NCI-H2171 (cell line): ENCODE data around the gene CNOT1.
"Not testable (repeated sequence)": the region's sequence is repeated elsewhere in the genome, so short reads cannot be mapped to it uniquely, and the experiment has no call there.

ENCODE experiments used
- DNase-seq: peaks from one replicate; lab custom pipeline; 2025; lab: John Stamatoyannopoulos, UW

Gene CNOT1

DNA sequence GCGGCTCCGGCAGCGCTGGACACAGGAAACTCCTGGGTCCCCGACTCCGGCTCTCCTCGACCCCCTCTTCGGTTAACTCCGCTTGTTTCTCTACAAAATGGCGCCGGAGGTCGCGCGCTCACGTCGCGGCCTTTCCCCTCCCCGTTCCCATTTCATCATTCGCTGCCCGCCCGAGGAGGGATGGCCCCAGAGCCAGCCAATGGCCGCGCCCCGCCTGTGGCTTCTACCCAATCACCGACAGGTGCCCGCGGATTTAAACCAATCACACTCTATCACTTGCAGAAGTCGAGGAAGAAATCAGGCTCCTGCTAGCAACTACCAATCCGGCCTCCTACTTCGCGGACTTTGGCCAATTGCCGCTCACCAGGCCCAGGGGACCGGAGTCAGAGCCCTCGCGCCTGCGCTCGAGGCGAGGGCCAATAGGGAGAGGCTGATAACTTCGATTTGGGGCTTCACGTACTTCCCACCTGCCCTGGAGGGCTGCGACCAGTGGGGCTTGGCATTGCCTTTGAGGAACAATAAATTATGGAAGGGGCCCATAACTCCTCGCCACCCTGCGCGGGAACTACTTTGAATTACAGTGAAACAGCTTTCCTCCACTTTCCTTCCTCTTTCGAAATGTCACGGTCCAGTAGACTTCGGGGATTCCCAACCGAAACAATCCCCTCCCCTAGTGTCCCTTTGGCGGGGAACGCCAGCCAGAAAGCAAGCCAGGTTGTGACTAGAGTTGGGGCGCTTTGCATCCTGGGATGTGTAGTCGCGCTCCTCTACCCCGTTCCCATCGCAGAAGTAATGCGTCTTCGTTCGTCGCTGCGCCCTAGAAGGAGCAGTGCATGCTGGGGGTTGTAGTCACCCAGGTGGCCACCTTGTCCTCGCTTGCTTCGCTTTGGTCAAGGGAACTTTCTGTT, at the start of gene CNOT1:
Gene CNOT1, minus strand, starts transcription at position 94 of the 908 bp plus-strand sequence. CDS start 30,489 bp downstream, outside the sequence.
- DNase-seq, result peak; percentile 97

DNA sequence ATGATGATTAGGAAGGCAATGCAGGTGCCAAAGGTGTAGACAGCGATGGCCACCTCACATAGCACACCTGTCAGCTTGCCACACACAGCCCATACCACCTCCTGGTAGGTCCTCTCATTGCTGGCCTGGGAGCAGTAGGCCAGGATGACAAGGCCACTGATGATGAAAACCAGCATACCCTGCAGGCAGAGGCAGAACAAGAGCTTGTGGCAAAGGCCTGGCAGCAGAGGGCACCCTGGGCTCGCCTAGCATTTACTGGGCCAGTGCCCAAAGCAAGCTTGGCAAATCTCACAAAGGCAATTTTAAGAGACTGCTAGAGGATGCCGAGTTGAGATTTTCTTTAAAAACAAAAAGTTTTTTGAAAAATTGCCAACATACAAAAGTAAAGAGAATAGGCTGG, 49.1 kb upstream of the CNOT1 start:
- no peak for DNase-seq

DNA sequence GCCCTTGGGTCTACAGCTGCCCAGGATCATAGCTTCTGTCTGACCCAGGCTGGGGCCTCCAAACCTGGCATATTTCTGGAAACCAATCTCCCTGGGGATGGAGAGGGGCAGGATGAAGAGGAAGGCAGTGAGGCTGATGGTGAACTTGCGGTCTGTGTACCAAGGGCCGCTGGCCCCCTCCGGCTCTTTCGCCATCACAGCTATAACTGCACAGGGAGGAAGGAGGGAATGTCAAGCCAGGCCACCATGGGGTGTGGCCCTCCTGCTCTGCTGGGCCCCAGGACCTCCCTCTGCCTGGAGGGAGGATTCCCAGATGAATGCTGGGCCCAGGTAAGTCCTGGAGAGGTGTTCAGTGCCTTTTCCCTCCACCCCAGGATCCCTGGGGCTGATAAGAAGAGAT, 48.6 kb upstream of the CNOT1 start:
- no peak for DNase-seq

DNA sequence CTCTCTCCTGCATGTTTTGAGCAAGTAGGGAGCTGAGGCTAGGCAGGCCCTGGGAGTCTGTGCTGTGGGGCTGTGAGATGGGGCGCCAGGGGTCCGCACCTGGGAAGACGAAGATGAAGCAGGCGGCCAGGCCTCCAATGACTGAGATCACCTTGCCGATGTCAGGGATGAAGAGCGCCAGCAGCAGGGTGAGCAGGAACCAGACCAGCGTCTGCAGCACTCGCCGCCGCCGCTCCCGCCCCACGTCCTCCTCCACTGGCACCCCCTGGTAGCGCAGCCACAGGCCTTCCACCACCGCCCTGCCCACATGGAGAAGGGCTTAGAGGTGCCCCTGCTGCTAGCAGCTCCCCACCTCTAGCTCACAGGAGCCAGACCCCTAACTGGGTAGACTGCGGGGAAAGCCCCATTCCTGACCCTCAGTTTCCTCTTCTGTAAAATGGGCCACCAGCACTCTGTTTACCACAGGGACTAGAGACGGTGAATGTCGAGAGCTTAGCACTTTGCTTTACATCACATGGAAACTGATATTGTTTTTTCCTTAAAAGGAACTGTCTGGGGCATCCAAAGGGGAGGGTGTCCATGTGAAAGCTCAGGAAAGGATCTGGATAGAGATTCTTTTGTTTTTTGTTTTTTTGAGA, 41.4 kb upstream of the CNOT1 start:
- no peak for DNase-seq

DNA sequence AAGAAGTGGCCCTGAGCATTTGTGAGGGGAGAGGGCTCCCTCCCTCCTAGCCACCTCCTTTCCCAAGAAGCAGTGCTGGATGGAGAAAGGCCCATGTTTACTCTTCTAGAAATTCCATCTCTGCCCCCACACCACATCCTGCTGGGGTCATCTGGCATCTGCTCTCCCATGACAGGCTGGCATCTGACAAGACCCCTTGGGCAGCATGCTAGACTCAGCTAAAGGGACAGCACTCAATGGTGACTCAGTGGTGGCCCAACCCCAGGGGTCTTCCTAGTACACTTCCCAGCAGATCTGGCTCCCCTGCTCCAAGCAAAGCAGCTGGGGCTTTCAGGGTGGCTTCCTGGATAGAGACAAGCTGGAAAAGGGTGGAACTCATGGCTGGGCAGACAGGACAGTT, 40.6 kb upstream of the CNOT1 start:
- DNase-seq, result no peak

DNA sequence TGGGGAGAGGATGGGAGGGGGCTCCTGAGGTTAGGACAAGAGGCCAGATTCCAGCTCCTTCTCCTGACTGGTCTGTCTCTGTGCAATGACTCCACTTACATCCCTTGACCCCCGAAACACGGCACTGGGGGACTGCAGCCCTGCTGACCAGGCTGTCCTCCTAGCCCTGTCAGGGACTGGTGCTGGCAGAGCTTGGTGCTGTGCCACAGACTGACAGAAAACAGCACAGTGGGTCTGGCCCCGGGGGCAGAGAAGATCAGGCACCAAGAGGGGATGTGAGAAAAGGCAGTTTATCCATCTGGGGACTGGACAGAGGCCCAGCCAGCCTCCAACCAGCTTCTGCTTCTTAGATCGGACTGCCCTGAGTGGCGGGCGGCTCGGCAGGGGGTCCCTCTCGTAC, 35.6 kb upstream of the CNOT1 start:
- DNase-seq, result no peak

DNA sequence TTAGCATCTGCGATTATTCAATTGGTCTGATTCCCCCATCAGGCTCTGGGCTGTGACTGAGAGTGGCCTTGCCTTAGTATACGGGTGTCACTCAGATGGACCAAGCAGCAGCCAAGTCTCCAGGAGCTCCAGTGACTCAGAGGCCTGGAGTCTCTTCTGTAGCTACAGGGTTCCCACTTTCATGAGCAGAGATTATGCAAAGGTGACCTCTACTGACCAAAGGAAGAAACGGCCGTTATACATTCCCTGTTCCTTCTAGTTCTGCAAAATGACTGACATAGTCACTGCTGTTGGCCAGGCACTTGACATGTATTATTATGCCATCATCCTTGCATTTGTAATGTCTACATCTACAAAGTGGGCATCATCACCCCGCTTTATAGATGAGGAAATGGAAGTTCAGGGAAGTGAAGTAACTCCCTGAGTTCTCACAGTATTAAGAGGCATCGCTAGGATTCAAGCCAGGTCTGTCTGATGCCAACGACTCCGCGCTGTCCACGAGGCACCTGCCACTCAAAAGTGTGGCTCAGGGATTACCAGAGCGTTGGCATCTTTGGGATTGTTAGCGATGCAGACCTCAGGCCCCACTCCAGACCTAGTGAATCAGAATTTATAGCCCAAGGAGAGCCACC, 31.7 kb upstream of the CNOT1 start:
- peak; percentile 10 for DNase-seq

DNA sequence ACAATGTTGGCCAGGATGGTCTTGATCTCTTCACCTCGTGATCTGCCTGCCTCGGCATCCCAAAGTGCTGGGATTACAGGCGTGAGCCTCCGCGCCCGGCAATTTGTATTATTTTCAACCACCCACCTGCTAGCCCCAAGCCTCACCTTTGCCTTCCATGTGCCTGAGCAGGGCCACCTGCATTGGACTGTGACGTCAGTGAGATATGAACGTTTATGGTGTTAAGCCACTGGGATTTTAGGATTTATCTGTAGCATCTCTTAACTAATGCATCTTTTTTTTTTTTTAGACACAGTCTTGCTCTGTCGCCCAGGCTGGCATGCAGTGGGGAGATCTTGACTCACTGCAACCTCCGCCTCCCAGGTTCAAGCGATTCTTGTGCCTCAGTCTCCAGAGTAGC, 30.3 kb upstream of the CNOT1 start:
- DNase-seq, result not testable (repeated sequence)

DNA sequence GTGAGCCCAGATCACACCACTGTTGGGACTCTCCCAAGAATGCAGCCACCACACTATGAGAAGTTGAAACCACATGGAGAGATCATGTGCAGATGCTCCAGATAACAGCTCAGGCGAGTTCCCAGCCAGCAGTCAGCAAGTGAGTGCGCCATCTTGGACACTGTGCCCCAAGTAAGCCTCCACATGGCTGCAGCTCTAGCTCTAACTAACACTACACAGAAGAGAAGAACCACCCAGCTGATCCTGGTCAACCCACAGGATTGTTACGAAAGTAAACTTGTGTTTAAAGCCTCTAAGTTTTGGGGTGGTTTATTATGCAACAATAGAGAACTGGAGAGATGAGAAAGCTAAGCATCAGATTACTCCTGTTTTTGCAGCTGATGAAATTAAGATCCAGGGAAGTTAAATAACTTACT, 29.2 kb upstream of the CNOT1 start:
- no peak for DNase-seq

DNA sequence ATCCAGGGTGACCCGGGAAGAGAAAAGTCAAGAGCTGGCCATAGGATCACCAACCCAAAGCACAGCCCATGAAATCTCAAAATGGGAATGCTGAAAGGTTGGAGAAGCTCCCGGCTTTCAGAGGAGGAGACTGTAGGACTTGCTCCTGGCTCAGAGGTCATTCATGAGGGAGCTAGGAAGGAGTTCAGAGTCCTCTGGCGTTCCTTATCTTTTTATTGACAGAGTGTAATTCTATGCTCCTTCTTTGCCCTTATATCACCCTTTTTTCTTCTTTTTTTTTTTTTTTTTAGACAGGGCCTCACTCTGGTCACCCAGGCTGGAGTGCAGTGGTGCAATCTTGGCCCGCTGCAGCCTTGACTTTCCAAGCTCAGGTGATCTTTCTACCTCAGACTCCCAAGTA, 27.3 kb upstream of the CNOT1 start:
- no peak for DNase-seq

DNA sequence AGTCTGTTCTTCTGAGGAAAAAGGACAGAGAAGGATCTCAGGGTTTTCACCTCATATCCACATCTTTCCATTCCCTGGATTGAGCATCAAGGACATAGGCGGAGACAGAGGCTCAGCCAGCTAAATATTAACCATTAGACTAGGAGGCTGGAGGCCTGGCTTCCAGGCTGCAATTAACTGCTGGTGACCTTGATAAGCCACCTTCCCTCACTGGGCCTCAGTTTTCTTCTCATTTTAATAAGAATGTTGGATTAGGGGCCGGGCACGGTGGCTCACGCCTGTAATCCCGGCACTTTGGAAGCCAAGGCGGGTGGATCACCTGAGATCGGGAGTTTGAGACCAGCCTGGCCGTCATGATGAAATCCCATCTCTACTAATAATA, 25.6 kb upstream of the CNOT1 start:
- no peak for DNase-seq

DNA sequence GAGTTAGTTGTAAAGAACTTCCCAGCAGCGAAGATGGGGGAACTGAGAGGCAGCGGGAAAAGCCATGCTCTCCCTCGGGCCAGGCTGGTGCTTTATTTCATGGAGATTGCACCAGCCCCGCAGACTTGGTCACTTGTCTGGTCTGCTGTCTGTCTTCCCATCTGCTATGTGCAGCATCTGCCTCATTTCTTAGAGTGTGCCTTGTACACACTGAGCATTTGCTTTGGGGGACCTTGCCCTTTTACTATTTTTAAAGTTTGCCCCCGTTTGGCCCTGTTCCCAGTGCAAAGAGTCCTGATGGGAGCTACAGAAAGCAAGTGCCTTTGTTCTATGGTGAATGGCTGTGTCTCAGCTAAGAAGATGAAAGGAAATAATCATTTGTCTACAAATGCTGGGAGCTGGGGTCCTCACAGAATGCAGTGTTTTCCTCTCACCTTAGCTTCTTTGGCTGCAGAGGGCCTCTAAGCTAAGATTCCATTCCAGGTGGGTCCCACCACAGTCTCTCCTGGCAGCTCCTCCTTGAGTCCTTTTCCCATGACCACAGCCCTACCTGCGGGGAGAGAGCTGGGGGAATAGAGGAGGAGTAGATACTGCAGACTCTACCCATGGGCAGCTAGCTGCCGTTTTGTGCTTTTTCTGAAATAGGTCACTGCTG, 25.1 kb upstream of the CNOT1 start:
- DNase-seq, result no peak

DNA sequence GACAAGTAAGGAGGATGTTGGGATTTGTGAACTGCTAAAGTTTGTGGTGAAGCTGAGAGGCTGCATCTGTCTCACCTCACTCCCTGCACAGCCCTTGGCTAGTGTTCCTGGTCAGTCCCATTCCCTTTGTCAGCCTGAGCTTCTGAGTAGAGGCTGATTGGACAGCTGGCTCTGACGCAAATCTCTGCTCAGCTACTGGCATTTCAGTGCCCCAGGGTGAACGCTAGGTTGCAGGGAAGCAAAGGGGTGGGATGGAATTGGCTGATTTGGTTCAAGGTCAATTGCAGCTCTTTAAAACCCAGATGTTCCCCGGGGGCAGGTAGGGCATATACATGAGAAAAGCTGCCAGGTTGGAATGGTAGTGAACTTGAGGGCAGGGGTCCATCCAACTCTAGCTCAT, 23.1 kb upstream of the CNOT1 start:
- DNase-seq, result no peak

DNA sequence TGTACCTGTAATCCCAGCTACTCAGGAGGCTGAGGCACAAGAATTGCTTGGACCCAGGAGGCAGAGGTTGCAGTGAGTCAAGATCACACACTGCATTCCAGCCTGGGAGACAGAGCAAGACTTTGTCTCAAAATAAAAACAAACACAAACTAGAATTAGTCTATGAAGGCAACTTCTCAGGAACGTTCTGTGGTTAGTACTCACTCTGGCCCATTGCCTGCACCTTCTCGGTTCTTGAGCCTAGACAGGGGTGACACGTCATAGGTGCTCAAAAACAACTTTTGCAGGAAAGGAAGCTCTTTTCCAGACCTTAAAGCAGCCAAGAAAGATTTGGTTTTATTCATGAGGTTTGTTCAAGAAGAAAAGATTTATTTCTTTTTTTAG, 22.3 kb upstream of the CNOT1 start:
- no peak for DNase-seq

DNA sequence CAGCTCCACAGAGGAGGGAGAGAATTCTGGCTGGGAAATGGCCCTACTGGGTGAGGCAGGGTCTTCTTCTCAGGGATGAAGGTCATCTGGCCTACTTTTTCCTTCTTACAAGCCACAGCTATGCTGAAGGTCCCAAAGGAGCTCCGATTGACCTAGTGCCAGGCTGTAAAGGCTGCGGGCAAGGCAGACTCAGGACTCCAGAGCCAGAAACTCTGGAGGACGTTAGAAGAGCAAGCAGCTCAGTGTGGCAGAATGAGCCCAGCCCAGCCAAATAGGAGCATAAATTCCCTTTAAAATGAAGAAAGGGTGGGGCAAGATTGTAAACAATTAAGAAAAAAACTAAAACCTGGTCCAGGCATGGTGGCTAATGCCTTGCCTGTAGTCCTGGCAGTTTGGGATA, 20.1 kb upstream of the CNOT1 start:
- no peak for DNase-seq

DNA sequence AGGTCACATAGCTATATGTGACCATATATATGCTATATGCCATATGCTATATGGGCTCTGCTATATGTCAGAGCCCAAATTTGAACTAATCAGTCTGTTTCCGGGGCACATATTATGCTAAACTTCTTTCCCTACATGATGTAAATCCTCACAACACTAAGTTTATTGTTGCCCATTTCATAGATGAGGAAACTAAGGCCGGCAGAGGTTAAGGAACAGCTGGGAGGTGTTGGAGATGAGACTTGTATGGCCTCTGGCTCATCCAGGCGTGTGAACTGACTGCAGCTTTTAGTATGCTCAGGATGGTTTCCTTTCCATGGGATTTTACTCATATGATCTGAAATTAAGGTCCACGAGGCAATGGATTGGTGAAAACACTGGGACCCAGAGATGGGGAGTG, 17.5 kb upstream of the CNOT1 start:
- no peak for DNase-seq

DNA sequence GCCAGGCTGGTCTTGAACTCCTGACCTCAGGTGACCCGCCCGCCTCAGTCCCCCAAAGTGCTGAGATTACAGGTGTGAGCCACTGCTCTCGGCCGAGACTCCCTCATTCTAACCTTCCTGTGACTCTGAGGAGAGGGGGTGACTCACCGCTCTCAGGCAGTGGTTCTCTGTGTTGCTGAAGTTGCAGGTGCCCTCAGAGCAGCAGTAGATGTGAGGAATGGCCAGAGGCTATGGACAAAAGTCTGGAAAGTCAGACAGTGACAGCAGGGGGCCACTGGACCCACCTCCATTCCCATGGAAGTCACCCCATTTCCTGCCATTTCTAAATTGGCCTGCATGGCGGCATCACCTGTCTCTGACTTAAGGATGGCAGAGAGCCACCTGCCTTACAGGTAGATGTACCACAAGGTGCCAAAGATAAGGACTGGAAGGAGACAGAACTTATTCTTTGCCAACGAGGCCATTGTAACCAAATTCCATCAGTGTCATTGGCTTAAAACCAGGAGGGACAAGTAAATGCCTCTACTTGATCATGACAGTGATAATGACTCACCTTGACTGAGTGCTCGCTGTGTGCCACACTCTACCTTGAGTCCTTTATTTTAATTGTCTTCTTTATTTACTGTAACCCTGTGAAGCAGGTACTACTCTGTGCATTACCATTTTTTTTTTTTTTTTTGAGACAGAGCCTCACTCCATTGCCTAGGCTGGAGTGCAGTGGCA, 15.3 kb upstream of the CNOT1 start:
- DNase-seq, result no peak

DNA sequence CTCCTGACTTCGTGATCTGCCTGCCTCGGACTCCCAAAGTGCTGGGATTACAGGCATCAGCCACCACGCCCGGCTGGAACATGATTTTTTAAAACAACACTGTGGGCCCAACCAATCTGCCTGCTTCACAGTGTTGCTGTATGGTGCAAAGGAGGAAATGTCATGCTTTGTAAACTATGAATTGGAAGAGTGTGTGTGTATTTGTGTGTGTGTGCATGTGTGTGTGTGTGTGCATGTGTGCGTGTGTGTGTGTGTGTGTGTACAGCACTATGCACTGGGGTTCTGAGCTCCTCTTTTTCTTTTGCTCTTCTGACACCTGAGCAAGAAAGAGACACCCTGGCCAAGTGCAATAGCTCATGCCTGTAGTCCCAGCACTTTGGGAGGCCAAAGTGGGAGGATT, 14.5 kb upstream of the CNOT1 start:
- no peak for DNase-seq

DNA sequence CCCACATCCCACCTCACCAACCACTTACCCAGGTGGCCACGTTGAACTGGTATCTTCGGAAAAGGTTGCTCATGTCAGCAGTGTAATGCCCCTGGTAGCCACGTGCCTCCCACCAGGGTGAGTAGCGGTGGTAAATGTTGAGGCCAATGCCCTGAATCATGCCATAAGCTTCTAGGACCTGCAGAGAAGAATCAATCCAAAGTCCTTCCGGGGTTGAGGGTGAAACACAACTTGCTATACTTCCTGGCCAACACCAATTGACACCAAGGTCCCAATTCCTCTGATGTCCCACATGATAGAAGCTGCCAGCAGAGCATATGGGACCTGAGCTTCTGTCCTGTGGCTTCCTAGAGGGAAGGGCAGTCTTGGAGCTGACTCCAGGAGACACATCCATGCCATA, 11.3 kb upstream of the CNOT1 start:
- DNase-seq, result no peak

DNA sequence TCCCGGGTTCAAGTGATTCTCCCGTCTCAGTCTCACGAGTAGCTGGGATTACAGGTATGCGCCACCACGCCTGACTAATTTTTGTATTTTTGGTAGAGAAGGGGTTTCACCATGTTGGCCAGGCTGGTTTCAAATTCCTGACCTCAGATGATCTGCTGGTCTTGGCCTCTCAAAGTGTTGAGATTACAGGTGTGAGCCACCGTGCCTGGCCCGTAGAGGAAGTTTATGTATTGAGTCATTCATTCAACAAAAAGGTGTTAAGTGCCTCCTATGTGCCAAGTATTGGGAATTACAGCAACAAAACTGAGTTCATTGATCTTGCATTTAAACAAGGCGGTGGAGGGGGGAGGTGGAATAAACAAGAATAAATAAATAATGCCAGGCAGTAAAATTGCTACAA, 10.2 kb upstream of the CNOT1 start:
- DNase-seq, result no peak

DNA sequence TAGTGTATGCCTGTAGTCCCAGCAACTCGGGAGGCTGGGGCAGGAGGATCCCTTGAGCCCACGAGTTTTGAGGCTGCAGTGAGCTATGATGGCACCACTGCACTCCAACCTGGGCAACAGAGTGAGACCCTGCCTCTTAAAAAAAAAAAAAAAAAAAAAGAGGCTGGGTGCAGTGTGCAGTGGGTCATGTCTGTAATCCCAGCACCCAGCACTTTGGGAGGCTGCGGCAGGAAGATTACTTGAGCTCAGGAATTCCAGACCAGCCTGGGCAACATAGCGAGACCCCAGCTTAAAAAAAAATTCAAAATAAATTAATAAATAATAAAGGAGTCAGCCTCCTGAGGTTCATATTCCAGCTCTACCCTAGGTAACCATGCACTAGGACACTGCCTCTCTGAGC, 9.6 kb upstream of the CNOT1 start:
- no peak for DNase-seq
